BE2C (cell line): ENCODE results near the gene SPPL3.

Experiments used
- DNase-seq: peaks from one replicate; pipeline ENCODE4 v3.0.0-alpha.2; 2020
- H3K27me3 ChIP-seq: fragments of 250-450 bp; sonication (Bioruptor Pico); 2 replicates; pipeline ENCODE4 v1.5.1; 2020; ENCODE audit warnings: mild to moderate bottlenecking
- H3K36me3 ChIP-seq: fragments of 250-450 bp; sonication (Bioruptor Pico); 2 replicates; pipeline ENCODE4 v1.5.1; 2020; ENCODE audit warnings: mild to moderate bottlenecking
- H3K4me1 ChIP-seq: fragments of 250-450 bp; sonication (Bioruptor Pico); 2 replicates; pipeline ENCODE4 v1.5.1; 2020
- H3K4me3 ChIP-seq: 2 replicates; pipeline ENCODE4 v1.5.1; 2011; ENCODE audit warnings: low read depth, low read length
- H3K9me3 ChIP-seq: fragments of 250-450 bp; sonication (Bioruptor Pico); 2 replicates; pipeline ENCODE4 v1.5.1; 2020
- TF ChIP-seq, protein P1 (sequence below): IDR thresholded peaks from 2 replicates; pipeline ENCODE4 v1.5.1; 2012; ENCODE audit warnings: mild to moderate bottlenecking, low read depth, low read length

SPPL3 gene

DNA sequence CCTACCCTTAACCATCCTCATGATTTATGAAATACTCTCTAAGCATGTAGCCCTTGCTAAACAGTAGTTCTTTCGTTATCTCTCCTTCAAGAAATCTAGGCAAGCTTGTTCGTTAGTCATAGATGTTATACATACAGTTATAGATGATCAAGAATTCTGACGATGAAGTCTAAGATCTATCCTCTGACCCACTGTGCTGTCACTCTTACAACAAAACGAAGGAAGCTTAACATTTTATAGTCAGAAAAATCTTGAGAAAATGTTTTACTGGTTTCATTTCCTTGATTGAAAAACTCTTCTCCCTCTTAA lies 68.9 kb downstream of the SPPL3 start:
- Histone ChIP-seq H3K36me3 (no peaks in the 10 kb centered on the region), H3K4me1 (peaks cover 15% of the 10 kb centered on the region), H3K9me3 (no peaks in the 10 kb centered on the region), H3K27me3 (no peaks in the 10 kb centered on the region), H3K4me3 (no peak overlapping the region)
- DNase-seq = no peak
- TF ChIP-seq, protein P1, sequence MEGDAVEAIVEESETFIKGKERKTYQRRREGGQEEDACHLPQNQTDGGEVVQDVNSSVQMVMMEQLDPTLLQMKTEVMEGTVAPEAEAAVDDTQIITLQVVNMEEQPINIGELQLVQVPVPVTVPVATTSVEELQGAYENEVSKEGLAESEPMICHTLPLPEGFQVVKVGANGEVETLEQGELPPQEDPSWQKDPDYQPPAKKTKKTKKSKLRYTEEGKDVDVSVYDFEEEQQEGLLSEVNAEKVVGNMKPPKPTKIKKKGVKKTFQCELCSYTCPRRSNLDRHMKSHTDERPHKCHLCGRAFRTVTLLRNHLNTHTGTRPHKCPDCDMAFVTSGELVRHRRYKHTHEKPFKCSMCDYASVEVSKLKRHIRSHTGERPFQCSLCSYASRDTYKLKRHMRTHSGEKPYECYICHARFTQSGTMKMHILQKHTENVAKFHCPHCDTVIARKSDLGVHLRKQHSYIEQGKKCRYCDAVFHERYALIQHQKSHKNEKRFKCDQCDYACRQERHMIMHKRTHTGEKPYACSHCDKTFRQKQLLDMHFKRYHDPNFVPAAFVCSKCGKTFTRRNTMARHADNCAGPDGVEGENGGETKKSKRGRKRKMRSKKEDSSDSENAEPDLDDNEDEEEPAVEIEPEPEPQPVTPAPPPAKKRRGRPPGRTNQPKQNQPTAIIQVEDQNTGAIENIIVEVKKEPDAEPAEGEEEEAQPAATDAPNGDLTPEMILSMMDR = no peak

GRCh38 chr12:120834489-120835303 lies 69.5 kb downstream of the SPPL3 start:
- TF ChIP-seq, protein P1 = no peak
- no peak for DNase-seq
- Histone ChIP-seq H3K27me3 (no peaks in the 10 kb centered on the region), H3K4me1 (peaks cover 15% of the 10 kb centered on the region), H3K36me3 (no peaks in the 10 kb centered on the region), H3K9me3 (no peaks in the 10 kb centered on the region), H3K4me3 (no peak overlapping the region)

- no peak for DNase-seq
- H3K4me3 ChIP-seq = no peak overlapping the region
- no peaks in the 10 kb centered on the region for H3K27me3 ChIP-seq
- no peaks in the 10 kb centered on the region for H3K36me3 ChIP-seq
- TF ChIP-seq, protein P1 = no peak
- H3K9me3 ChIP-seq = no peaks in the 10 kb centered on the region
- H3K4me1 ChIP-seq = peaks cover 15% of the 10 kb centered on the region
Observed at GRCh38 chr12:120833849-120834248, 70.3 kb downstream of the SPPL3 start.

DNA sequence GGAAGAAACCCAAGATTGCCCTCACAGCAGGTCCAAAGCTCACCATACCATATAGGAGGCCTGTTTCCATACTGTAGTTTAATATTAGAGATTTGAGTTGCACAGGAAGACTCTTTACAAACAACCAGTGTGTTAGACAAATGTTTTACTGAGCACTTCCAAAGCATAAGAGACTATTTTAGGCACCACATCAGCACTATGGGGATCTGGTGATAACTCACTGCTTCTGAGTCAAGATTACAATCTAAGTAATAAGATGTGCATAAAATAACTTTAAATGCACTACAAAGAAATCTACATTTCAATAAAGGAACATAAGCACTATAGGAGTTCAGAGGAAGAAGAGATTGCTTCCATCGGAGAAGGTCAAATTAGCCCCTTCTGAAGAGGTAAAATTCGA lies 71.4 kb downstream of the SPPL3 start:
- H3K9me3 ChIP-seq = no peaks in the 10 kb centered on the region
- no peak for DNase-seq
- H3K4me1 ChIP-seq = peaks cover 15% of the 10 kb centered on the region
- TF ChIP-seq, protein P1 = no peak
- H3K27me3 ChIP-seq = no peaks in the 10 kb centered on the region
- H3K4me3 ChIP-seq = no peak overlapping the region
- no peaks in the 10 kb centered on the region for H3K36me3 ChIP-seq

DNA sequence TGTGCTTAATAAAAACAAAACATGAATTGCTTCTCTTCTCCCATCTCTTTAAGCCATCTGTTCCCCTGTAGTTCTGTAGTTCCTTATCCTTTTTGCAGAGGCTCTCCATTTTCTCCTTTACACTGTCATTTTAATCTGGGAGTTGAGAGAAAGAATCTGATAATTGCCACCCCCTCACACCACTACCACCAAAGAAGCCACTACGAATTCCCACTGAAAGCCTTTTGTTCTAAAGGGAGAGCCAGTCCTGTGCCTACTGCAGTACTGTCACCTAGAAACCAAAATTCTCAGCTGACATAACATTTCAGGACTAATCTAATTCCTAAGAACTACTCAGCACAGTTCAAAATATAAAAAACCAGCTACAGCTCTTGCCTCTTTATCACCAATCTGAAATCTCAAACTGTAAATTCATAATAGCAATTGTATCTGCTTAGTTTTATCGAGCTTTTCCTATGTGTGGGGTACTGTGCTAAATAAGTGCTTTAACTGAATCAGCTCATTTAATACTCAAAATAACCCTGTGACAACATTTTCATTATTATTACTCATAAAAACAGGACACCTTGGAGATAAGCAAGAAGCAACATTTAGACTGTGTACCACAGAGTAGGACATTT lies 72.4 kb downstream of the SPPL3 start:
- H3K27me3 ChIP-seq = no peaks in the 10 kb centered on the region
- no peaks in the 10 kb centered on the region for H3K9me3 ChIP-seq
- TF ChIP-seq, protein P1 = no peak
- H3K36me3 ChIP-seq = no peaks in the 10 kb centered on the region
- peaks cover 11% of the 10 kb centered on the region for H3K4me1 ChIP-seq
- no peak for DNase-seq
- no peak overlapping the region for H3K4me3 ChIP-seq

DNA sequence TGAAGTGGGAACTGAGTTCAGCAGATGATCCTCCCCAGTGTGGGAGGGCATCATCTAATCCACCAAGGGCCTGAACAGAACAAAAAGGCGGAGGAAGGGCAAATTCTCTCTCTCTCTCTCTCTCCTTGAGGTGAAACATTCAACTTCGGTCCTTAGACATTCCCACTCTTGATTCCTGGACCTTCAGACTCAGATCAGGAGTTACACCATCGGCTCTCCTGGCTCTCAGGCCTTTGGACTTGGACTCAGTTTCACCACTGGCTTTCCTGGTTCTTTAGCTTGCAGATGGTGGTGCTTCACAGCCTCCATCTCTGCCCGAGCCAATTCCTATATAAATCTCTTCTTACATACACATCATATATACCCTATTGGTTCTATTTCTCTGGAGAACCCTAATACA lies 73.2 kb downstream of the SPPL3 start:
- H3K9me3 ChIP-seq = no peaks in the 10 kb centered on the region
- no peaks in the 10 kb centered on the region for H3K36me3 ChIP-seq
- TF ChIP-seq, protein P1 = no peak
- H3K27me3 ChIP-seq = no peaks in the 10 kb centered on the region
- H3K4me3 ChIP-seq = no peak overlapping the region
- no peak for DNase-seq
- peaks cover 11% of the 10 kb centered on the region for H3K4me1 ChIP-seq
